OCI-LY7 (cell line): ENCODE results near the gene RRBP1.

Experiments used
- EZH2phosphoT487 ChIP-seq: fragments of 200-600 bp; sonication (generic); IDR thresholded peaks from 2 replicates; pipeline ENCODE4 v1.6.1; 2018; ENCODE audit warnings: low read depth, borderline replicate concordance, mild to moderate bottlenecking, mixed run types, antibody characterized with exemption, low read length, moderate library complexity, mixed read lengths
- TF ChIP-seq, protein P1 (sequence below): fragments of 200-600 bp; sonication (generic); conservative IDR thresholded peaks from 2 replicates; pipeline ENCODE4 v1.5.1; 2014; ENCODE audit warnings: mild to moderate bottlenecking, antibody characterized with exemption, low read length, moderate library complexity, mixed read lengths

DNA sequence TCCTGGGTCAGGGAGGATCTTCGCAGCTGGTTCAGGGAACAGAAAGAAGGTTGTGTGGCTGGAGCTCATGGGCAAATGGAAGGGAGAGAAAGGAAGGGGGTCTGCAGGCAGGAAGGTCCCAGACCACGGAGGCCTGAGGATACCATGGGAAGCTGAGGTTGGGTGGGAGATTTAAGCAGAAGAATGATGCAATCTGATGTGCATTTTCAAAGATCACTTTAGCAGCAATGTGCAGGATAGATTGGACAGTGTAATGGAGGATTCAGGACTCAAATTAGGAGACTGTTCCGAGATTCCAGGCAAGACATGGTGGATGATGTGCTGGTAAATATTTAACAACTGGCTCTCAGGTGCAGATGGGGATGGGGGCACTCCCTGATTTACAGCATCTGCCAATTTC is 5.8 kb upstream of the RRBP1 start:
- TF ChIP-seq, protein P1, sequence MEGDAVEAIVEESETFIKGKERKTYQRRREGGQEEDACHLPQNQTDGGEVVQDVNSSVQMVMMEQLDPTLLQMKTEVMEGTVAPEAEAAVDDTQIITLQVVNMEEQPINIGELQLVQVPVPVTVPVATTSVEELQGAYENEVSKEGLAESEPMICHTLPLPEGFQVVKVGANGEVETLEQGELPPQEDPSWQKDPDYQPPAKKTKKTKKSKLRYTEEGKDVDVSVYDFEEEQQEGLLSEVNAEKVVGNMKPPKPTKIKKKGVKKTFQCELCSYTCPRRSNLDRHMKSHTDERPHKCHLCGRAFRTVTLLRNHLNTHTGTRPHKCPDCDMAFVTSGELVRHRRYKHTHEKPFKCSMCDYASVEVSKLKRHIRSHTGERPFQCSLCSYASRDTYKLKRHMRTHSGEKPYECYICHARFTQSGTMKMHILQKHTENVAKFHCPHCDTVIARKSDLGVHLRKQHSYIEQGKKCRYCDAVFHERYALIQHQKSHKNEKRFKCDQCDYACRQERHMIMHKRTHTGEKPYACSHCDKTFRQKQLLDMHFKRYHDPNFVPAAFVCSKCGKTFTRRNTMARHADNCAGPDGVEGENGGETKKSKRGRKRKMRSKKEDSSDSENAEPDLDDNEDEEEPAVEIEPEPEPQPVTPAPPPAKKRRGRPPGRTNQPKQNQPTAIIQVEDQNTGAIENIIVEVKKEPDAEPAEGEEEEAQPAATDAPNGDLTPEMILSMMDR = no peak
- TF ChIP-seq EZH2phosphoT487 = no peak
